ENCODE results near the gene IWS1.
"Not testable (repeated sequence)": the region's sequence is repeated elsewhere in the genome, so short reads cannot be mapped to it uniquely, and the experiment has no call there.

IWS1 gene

GRCh38 chr2:127560931-127561280 is 34.6 kb upstream of the IWS1 start:
- DNase-seq (ENCODE audit: low spot score) = no peak

DNA sequence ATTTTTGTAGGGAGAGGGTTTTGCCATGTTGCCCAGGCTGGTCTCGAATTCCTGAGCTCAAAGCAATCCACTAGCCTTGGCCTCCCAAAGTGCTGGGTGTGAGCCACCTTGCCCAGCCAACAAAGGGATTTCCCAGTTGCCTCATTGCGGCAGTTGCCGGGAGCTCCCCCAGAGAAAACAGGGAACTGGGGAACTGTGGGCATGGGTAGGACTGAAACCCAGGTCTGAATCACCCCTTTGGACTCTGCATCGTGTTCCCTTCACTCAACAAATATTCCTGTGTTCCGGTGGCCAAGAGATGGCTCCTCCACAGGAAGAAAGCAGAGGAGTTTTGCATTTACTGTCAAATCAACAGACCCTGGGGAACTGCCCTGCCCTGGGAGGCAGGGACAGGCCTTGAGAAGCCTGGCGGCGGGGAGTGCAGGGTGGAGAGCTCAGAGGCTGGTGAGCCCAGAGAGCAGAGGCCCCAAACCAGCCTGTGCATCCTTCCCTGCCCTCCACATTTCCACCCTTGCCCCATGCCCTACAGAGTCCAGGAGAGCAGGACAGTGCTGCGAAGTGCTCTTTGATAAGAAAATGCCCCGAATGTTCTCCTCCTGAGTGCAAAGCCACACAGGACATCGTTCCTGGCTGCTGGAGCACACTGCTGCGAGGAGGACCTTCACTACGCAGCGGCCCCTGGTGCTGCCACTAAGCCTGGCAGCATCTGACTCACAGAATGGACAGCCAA is 34.1 kb upstream of the IWS1 start:
- no peak for DNase-seq (ENCODE audit: low spot score)

DNA sequence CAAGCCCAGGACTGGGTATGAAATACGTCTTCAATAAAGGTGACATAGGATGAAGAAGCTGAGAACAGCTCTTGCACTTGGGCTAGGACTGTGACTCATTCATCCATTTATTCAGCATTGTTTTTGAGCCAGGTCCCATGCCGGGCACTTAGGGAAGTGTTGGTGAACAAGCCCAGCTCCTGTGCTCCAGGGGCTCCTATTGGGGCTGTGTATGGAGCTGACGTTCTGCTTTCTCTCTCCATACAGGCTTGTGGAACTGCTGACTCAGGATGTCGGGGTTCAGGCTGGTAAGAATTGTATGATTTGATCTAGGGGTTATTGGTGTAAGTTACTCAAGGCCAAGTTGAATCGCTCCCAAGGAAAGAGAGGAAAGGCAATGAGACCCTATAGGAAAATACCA is 33.2 kb upstream of the IWS1 start:
- DNase-seq (ENCODE audit: low spot score) = no peak

DNA sequence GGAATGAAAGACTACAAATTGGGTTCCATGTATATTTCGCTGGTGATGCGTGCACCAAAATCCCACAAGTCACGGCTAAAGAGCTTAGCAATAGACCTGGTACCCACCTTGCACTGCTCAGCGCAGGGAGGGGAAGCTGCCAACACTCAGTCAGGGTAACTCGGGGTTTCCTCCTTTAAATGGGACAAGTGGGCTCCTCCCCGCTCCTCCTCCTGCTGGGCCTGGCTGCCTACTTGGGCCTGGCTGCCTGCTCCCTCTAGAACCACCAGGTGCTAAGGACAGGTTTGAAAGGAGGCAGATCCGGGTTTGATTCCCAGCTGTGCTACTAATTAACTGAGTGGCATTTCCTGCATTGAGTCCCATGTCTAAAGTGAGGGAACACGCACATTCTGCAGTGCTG is 32.6 kb upstream of the IWS1 start:
- no peak for DNase-seq (ENCODE audit: low spot score)

- DNase-seq (ENCODE audit: low spot score) = no peak
Measured at GRCh38 chr2:127552846-127553245, 26.6 kb upstream of the IWS1 start.

DNA sequence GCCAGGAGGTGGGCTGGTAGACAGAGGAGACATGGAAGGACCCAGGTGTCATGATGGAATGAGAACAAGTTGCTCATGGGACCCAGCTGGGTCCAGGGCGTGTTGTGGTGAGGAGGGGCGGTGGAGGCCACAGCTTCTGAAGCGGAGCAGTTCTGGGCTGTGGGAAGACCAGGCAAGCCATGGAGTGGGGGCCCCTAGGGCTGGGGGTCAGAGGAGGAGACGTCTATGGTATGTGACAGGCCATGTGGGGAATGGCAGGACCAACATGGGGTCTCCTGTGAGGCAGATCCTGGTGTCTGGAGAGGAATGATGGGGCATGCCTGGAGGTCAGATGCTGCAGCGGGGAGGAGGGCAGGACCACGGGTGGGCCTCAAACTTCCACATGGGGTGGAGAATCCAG is 26.0 kb upstream of the IWS1 start:
- DNase-seq (ENCODE audit: low spot score) = no peak

DNA sequence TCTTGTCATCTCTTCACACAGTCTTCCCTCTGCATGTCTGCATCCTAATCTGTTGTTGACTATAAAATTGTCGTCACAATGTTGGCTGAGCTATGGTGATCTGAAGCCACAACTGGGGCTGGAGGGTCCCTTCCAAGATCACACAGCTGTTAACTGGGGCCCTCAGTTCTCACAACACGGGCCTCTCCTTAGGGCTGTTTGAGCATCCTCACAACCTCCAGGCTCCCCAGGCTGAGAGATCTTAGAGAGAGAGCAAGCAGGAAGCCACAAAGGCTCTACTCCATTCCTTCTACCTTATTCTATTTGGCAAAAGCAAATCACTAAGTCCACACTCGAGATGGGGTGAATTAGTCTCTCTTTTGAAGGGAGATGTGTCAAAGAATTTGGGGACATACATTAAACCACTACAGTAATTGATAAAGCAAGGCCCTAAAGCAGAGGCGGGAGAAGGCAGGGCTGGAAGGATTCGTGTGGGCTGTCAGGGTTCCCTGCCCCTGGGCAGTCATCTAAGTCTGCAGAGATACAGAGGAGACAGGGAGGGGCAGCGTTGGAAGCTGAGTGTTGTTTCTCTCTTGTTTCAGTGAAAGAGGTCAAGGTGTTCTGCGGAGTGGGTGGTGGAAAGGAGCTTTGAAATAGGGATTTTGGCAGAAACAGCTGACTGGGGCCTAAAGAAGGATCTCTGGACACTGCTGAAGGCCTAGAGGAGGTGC is 25.1 kb upstream of the IWS1 start:
- DNase-seq (ENCODE audit: low spot score) = no peak

DNA sequence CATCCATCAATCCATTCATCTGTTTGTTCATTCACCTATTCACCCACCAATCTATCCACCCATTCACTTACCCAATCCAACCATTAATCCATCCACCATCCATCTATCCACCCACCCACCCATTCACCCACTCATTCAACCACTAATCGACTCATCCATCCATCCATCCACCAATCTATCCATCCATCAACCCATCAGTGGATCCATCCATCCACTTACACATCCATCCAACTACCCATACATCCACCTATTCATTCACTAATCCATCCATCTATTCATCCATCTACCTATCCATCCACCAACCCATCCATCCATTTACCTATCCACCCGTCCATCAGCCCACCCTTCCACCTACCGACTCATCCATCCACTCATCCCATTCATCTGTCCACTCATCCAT is 20.5 kb upstream of the IWS1 start:
- DNase-seq (ENCODE audit: low spot score) = no peak

DNA sequence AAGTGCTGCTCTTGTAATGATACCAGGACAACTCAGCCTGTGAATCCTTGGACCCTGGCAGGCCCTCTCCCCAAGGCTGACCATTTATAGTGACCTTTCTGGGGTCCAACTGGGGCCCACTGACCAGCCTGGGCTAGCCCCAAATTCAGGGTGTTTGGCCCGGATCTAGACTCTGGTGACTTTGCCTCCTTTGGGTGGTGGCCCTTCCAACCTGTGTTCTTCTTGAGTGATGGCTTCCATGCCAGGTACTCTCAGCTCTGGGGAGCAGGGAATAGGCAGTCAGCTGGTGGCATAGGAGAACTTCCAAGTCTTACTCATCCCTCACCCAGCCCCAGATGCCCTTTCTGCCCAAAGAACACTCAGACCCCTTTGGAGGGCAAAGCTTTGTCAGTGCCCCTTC is 19.5 kb upstream of the IWS1 start:
- DNase-seq (ENCODE audit: low spot score) = no peak

DNA sequence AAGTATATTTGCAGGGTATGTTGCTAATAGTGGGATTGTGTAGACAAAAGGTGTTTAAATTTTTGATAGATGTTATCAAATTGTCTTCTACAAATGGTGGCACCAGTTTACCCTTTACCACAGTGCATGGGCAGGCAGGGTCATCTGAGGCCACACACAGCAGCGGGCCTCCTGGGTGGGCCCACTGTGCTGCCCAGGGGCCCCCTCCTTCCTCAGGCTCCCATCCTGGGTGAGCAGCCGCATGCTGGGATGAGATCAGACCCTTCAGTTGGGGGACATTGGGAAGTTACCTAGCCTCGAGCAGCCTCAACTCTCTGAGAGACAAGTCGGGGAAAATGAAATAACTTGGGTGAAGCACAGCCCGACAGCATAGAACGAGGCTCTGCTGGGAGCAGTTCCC is 18.9 kb upstream of the IWS1 start:
- DNase-seq (ENCODE audit: low spot score) = no peak

DNA sequence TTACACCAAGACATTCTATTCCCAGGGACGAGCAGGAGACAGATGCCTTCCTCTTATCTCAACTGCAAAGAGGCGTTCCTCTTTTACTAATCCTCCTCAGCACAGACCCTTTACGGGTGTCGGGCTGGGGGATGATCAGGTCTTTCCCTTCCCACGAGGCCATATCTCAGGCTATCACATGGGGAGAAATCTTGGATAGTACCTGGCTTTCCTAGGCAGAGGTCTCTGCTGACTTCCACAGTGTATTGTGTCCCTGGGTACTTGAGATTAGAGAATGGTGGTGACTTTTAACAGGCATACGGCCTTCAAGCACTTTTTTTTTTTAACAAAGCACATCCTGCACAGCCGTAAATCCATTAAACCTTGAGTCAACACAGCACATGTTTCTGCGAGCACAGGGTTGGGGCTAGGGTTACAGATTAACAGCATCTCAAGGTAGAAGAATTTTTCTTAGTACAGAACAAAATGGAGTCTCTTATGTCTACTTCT is 16.8 kb upstream of the IWS1 start:
- DNase-seq (ENCODE audit: low spot score) = not testable (repeated sequence)

DNA sequence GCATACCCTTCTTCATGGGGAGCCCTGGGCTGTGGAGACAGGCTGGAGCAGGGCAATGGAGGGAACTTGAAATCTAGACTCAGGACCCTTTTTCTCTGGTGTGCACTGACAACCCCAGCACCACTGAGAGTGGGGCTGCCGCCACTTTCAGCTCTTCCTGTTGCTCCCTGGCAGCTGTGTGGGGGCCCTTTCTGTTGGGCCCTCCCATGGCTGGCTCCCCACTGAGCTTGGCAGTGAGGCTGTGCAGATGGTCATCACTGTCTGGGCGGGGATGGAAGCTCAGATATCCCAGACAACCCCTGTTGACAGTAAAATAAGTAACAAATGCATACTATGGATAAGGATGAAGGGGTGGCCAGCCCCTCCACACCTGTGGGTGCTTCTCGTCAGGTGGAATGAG is 15.9 kb upstream of the IWS1 start:
- DNase-seq (ENCODE audit: low spot score) = no peak

GRCh38 chr2:127541809-127542208 is 15.5 kb upstream of the IWS1 start:
- DNase-seq (ENCODE audit: low spot score) = no peak

- DNase-seq (ENCODE audit: low spot score) = no peak
Measured at GRCh38 chr2:127537644-127538043, 11.4 kb upstream of the IWS1 start.

DNA sequence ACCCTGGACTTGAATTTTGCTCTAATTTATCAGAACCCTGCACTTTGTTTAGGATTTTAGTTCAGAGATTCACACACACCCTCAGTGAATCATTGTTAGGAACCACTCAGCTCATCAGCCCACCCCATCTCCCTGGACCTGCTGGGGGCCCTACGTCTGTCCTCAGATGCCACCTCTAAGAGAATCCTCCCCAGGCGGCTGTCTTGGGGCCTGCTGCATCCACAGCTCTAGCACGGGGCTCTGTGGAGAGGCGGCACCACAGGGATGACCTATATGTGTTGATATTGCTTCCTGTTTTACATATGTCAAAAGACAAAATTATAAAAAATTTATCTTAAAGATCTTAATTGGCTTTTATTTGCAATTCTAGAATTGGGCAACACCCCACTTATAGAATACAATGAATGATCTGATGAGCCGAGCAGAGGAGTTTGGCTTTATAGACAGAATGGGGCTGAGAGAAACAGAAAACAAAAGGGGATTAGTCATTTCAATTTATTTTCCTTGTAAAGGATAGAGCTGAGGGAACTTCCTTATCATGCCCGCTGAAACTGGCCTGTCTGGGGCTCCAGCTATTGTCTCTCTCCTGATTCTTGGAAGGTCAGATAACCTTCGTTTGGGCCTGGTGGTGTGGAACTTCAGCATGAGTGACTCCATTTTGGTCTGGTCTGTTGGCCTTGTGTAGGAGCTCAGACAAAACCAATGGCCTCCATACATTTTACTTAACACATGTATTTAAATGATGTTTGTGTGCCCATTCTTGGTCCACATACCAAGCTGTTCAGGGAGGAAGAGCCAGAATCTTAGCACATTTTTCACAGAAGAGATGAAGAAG is 10.6 kb upstream of the IWS1 start:
- no peak for DNase-seq (ENCODE audit: low spot score)

- DNase-seq (ENCODE audit: low spot score) = no peak
Measured at GRCh38 chr2:127535918-127536317, 9.6 kb upstream of the IWS1 start.

- no peak for DNase-seq (ENCODE audit: low spot score)
Measured at GRCh38 chr2:127535422-127535901, 9.2 kb upstream of the IWS1 start, which contains the start of gene MYO7B. Gene MYO7B, plus strand, starts transcription at chr2:127535683. Its CDS starts 24,040 bp downstream, at chr2:127559723.

DNA sequence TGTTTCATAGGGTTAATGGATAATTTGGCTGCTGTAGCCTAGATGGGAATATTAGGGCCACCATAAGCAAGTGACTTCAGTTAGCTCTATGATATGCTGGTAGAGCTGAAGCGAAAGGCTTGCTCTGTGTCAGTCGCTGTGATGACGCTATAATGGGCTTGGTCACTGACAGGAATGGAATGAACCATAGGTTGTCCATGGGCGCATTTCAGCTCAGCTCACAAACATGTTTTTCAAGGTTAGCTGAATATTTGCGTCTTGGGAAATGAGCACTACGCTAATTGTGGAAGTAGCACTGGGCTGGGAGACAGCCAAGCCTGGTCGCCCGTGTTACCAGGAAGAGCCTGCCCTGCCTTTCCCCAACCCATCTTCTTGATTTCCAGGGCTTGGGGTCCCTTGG is 6.0 kb upstream of the IWS1 start:
- DNase-seq (ENCODE audit: low spot score) = no peak

DNA sequence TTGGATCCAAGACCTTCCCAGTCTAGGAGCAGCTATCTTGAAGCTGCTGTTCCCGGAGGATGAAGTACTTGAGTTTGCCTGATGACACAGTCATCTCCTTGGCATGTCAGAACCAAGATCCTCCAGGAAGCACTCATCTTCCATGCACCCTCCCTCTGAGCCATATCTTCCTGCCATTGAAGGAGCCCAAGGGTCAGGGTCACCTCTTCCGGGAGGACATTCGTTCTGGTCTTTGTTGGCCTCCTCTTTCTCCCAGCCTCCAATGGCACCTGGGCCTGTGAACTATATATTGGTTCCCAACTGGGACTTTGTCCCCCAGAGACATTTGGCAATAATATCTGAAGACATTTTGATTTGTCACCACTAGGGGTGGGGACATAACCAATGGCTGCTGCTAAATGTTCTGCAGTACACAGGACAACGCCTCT is 4.9 kb upstream of the IWS1 start:
- no peak for DNase-seq (ENCODE audit: low spot score)

GRCh38 chr2:127530245-127531140 is 4.2 kb upstream of the IWS1 start:
- no peak for DNase-seq (ENCODE audit: low spot score)

GRCh38 chr2:127529416-127529815 is 3.1 kb upstream of the IWS1 start:
- not testable (repeated sequence) for DNase-seq (ENCODE audit: low spot score)

GRCh38 chr2:127528487-127528886 is 2.2 kb upstream of the IWS1 start:
- no peak for DNase-seq (ENCODE audit: low spot score)
